HepG2 (cell line): ENCODE measurements around the gene DHX29. TPM values are rescaled to one million over a fixed set of nuclear protein-coding genes. Genes with fewer than 3 reads are reported as not detected.

ENCODE experiments used
- EHMT2 ChIP-seq: fragments of 200-600 bp; sonication (generic); IDR thresholded peaks from 2 replicates; pipeline ENCODE4 v1.7.0; 2017; ENCODE audit warnings: antibody characterized with exemption, low read depth, low read length, borderline replicate concordance
- FIP1L1 ChIP-seq: fragments of 200-400 bp; formaldehyde crosslinking; IDR thresholded peaks from 2 replicates; pipeline ENCODE4 v1.6.1; 2018; ENCODE audit warnings: low read depth, mild to moderate bottlenecking, low read length, moderate library complexity, borderline replicate concordance; ENCODE audit not compliant: insufficient read depth
- FOXK1 ChIP-seq: sonication (generic); formaldehyde crosslinking; IDR thresholded peaks from 2 replicates; pipeline ENCODE4 v1.4.0; 2020; ENCODE audit warnings: low read depth, missing genetic modification reagents, borderline replicate concordance
- KDM3A ChIP-seq: IDR thresholded peaks from 2 replicates; pipeline ENCODE4 v1.6.1; 2018; ENCODE audit warnings: low read depth, missing compliant biosample characterization
- MAFG ChIP-seq: sonication (generic); formaldehyde crosslinking; IDR thresholded peaks from 2 replicates; pipeline ENCODE4 v1.5.1; 2020; ENCODE audit warnings: mild to moderate bottlenecking, missing genetic modification reagents
- NCOR1 ChIP-seq: fragments of 200-600 bp; sonication (generic); IDR thresholded peaks from 2 replicates; pipeline ENCODE4 v1.7.0; 2017; ENCODE audit warnings: antibody characterized with exemption, low read length, borderline replicate concordance
- NR2F2 ChIP-seq: IDR thresholded peaks from 2 replicates; pipeline ENCODE4 v1.6.1; 2012; ENCODE audit warnings: low read depth, inconsistent platforms, borderline replicate concordance
- PHB2 ChIP-seq: fragments of 450-650 bp; IDR thresholded peaks from 2 replicates; pipeline ENCODE4 v1.6.1; 2018; ENCODE audit not compliant: partially characterized antibody
- RAD21 ChIP-seq: fragments of 450-650 bp; formaldehyde crosslinking; IDR thresholded peaks from 2 replicates; pipeline ENCODE4 v1.5.0; 2020; ENCODE audit warnings: mild to moderate bottlenecking
- RBM22 ChIP-seq: fragments of 200-400 bp; formaldehyde crosslinking; optimal IDR thresholded peaks from 2 replicates; pipeline ENCODE3; 2017; ENCODE audit warnings: mild to moderate bottlenecking, low read length, moderate library complexity
- RFX1 ChIP-seq: fragments of 450-650 bp; IDR thresholded peaks from 2 replicates; pipeline ENCODE4 v1.6.1; 2017
- RXRB ChIP-seq: IDR thresholded peaks from 2 replicates; pipeline ENCODE4 v1.6.1; 2016; ENCODE audit warnings: borderline replicate concordance, missing genetic modification reagents, missing compliant biosample characterization
- SMAD9 ChIP-seq: sonication (generic); formaldehyde crosslinking; IDR thresholded peaks from 2 replicates; pipeline ENCODE4 v1.5.1; 2020; ENCODE audit warnings: mild to moderate bottlenecking, missing genetic modification reagents
- STAT5B ChIP-seq: sonication (generic); formaldehyde crosslinking; IDR thresholded peaks from 2 replicates; pipeline ENCODE4 v1.4.0; 2020; ENCODE audit warnings: missing genetic modification reagents
- ZBTB37 ChIP-seq: sonication (generic); formaldehyde crosslinking; IDR thresholded peaks from 2 replicates; pipeline ENCODE4 v1.4.0; 2020; ENCODE audit warnings: mild to moderate bottlenecking, missing genetic modification reagents
- ZBTB38 ChIP-seq: sonication (generic); formaldehyde crosslinking; IDR thresholded peaks from 2 replicates; pipeline ENCODE4 v1.5.1; 2020; ENCODE audit warnings: mild to moderate bottlenecking, missing genetic modification reagents
- ZNF468 ChIP-seq: sonication (generic); formaldehyde crosslinking; IDR thresholded peaks from 2 replicates; pipeline ENCODE4 v1.8.0; 2022; ENCODE audit warnings: mild to moderate bottlenecking, moderate library complexity, missing genetic modification reagents
- ZNF644 ChIP-seq: IDR thresholded peaks from 2 replicates; pipeline ENCODE4 v1.6.1; 2016; ENCODE audit warnings: low read depth
- ZNF788 ChIP-seq: sonication (generic); formaldehyde crosslinking; IDR thresholded peaks from 2 replicates; pipeline ENCODE4 v1.5.0; 2020; ENCODE audit warnings: mild to moderate bottlenecking, missing genetic modification reagents, borderline replicate concordance
- polyA plus RNA-seq, 8 experiments: library from polyadenylated mRNA; depleted of rRNA in 3 of 8; stranded (reverse) in 7 of 8; unstranded in 1 of 8; fragments of >200 nt; fragmentation: Illumina TruSeq in 4 of 8; extraction: Trizol in 4 of 8; gene quantifications; 2 replicates each; pipeline versions ENCODE4 v1.2.1 to v1.2.3, GENCODE V29; 2011 to 2016; ENCODE audit warnings: low read depth in 4 of 8, missing spikeins in 1 of 8, mixed read lengths in 1 of 8; ENCODE audit not compliant: insufficient read depth in 1 of 8
- total RNA-seq, 5 experiments: library from RNA; depleted of rRNA; stranded (reverse); fragments of >200 nt; fragmentation: Illumina TruSeq; extraction: Trizol; gene quantifications; 2 replicates each; pipeline ENCODE4 v1.2.3, GENCODE V29; 2016; ENCODE audit warnings: low read depth in 1 of 5
- TF ChIP-seq, protein P1 (sequence below): sonication (generic); formaldehyde crosslinking; IDR thresholded peaks from 2 replicates; pipeline ENCODE4 v1.5.1; 2020; ENCODE audit warnings: mild to moderate bottlenecking, moderate library complexity, missing genetic modification reagents
- TF ChIP-seq, protein P2 (sequence below): sonication (generic); formaldehyde crosslinking; IDR thresholded peaks from 2 replicates; pipeline ENCODE4 v1.4.0; 2020; ENCODE audit warnings: missing genetic modification reagents, borderline replicate concordance
- TF ChIP-seq, protein P3 (sequence below): sonication (generic); formaldehyde crosslinking; IDR thresholded peaks from 2 replicates; pipeline ENCODE4 v1.9.0; 2021; ENCODE audit warnings: missing genetic modification reagents, mild to moderate bottlenecking, borderline replicate concordance

Gene DHX29
- total and polyA plus RNA-seq, 2 of the 13 experiments (the other 11 are each of a cell fraction or from before 2014, with no cell fraction given), result 1.9 to 22.0 TPM

DNA sequence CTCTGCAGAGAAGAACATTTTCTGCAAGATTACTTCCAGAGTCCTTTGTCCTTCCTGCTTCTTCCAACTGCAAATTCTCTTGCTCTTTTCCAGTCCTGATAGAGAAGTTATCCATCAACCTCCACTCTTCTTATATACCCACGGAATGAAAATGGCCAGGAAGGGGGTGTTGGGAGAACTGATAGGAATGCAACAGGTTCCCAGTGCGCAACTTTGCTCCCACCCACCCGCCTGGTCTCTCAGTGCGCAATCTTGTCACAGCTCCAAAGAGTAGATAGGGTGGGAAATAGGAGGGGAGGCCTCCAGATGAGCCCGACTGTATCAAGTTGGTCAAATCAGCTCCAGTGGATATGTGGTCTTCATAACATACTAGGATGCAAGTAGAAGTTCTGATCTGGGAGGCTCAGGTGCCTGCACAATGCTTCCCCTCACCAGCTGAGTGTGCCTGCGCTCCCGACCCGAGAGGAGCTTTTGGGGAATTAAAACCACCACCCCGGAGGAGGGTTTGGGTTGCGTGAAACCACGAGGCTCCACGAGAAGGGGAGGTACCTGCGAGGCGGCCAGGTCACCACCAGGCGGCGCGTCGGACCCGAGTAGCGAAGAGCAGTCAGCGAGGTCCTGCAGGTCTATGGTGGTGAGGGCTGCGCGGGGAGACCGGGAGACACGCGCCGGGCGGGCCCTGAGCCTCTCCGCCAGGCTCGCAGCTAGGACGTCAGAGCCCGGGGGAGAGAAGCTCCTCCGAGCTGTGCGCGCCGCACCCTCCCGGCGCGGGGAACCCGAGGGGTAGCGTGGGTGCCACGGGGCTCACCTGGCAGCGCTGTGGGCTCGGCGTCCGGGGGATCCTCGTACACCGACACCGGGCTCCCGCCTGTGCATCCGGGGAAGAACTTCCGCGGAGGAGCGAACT is 81.2 kb downstream of the DHX29 start (continued):
- TF ChIP-seq MAFG (CRISPR knock-in tag), result no peak
- TF ChIP-seq ZNF788 (CRISPR knock-in tag), result peak; percentile 52; the same call in 1 of the 2 replicates
- TF ChIP-seq FIP1L1, result no peak
- peak; percentile 69 for TF ChIP-seq RAD21 (CRISPR knock-in tag)
- TF ChIP-seq NR2F2, result no peak
- TF ChIP-seq ZBTB38, result peak; percentile 64; the same call in 1 of the 2 replicates
- TF ChIP-seq NCOR1, result no peak
- no peak for TF ChIP-seq ZBTB37 (CRISPR knock-in tag)
- no peak for TF ChIP-seq ZNF468 (CRISPR knock-in tag)
- TF ChIP-seq, protein P1, sequence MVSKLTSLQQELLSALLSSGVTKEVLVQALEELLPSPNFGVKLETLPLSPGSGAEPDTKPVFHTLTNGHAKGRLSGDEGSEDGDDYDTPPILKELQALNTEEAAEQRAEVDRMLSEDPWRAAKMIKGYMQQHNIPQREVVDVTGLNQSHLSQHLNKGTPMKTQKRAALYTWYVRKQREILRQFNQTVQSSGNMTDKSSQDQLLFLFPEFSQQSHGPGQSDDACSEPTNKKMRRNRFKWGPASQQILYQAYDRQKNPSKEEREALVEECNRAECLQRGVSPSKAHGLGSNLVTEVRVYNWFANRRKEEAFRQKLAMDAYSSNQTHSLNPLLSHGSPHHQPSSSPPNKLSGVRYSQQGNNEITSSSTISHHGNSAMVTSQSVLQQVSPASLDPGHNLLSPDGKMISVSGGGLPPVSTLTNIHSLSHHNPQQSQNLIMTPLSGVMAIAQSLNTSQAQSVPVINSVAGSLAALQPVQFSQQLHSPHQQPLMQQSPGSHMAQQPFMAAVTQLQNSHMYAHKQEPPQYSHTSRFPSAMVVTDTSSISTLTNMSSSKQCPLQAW (CRISPR knock-in tag), result no peak; the same call in 1 of the 2 replicates
- no peak for TF ChIP-seq RFX1
- TF ChIP-seq EHMT2, result no peak
- no peak for TF ChIP-seq ZNF644 (CRISPR knock-in tag)
- TF ChIP-seq, protein P2, sequence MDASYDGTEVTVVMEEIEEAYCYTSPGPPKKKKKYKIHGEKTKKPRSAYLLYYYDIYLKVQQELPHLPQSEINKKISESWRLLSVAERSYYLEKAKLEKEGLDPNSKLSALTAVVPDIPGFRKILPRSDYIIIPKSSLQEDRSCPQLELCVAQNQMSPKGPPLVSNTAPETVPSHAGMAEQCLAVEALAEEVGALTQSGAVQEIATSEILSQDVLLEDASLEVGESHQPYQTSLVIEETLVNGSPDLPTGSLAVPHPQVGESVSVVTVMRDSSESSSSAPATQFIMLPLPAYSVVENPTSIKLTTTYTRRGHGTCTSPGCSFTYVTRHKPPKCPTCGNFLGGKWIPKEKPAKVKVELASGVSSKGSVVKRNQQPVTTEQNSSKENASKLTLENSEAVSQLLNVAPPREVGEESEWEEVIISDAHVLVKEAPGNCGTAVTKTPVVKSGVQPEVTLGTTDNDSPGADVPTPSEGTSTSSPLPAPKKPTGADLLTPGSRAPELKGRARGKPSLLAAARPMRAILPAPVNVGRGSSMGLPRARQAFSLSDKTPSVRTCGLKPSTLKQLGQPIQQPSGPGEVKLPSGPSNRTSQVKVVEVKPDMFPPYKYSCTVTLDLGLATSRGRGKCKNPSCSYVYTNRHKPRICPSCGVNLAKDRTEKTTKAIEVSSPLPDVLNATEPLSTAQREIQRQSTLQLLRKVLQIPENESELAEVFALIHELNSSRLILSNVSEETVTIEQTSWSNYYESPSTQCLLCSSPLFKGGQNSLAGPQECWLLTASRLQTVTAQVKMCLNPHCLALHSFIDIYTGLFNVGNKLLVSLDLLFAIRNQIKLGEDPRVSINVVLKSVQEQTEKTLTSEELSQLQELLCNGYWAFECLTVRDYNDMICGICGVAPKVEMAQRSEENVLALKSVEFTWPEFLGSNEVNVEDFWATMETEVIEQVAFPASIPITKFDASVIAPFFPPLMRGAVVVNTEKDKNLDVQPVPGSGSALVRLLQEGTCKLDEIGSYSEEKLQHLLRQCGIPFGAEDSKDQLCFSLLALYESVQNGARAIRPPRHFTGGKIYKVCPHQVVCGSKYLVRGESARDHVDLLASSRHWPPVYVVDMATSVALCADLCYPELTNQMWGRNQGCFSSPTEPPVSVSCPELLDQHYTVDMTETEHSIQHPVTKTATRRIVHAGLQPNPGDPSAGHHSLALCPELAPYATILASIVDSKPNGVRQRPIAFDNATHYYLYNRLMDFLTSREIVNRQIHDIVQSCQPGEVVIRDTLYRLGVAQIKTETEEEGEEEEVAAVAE, result no peak
- TF ChIP-seq STAT5B, result no peak
- no peak for TF ChIP-seq PHB2
- TF ChIP-seq, protein P3, sequence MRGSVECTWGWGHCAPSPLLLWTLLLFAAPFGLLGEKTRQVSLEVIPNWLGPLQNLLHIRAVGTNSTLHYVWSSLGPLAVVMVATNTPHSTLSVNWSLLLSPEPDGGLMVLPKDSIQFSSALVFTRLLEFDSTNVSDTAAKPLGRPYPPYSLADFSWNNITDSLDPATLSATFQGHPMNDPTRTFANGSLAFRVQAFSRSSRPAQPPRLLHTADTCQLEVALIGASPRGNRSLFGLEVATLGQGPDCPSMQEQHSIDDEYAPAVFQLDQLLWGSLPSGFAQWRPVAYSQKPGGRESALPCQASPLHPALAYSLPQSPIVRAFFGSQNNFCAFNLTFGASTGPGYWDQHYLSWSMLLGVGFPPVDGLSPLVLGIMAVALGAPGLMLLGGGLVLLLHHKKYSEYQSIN, result no peak
- TF ChIP-seq SMAD9 (CRISPR knock-in tag), result 0 out of 2 replicates have a peak, but pooled peaks have one; percentile 34
- no peak for TF ChIP-seq FOXK1 (CRISPR knock-in tag)
- no peak for TF ChIP-seq RXRB (CRISPR knock-in tag)
- TF ChIP-seq RBM22, result no peak
- no peak for TF ChIP-seq KDM3A
